Panc1 (cell line): Measurements from ENCODE around the gene SMAP1. TPM values are rescaled to one million over a fixed set of nuclear protein-coding genes. Genes with fewer than 3 reads are reported as not detected.

ENCODE experiments used
- ATAC-seq: fragments of 200-7000 bp; cut with Tn5 transposase; 2 replicates; pipeline ENCODE4 v1.9.1; 2020; ENCODE audit warnings: mild to moderate bottlenecking, moderate library complexity
- BruUV-seq: library from RNA; stranded (reverse); fragments of 400-500 nt; replicated peaks from 2 replicates; lab custom pipeline; 2021; lab: Mats Ljungman, UMichigan
- CTCF ChIA-PET: fragments of 300-600 bp; sonication (Branson Sonifier 250); formaldehyde crosslinking; loops from one replicate; lab custom pipeline; 2022; ENCODE audit warnings: antibody characterized with exemption; lab: Charles Lee
- POLR2A ChIA-PET: fragments of 300-600 bp; sonication (Branson Sonifier 250); formaldehyde crosslinking; loops from one replicate; lab custom pipeline; 2022; ENCODE audit warnings: antibody characterized with exemption; lab: Charles Lee
- DNase-seq: peaks from one replicate; pipeline ENCODE4 v3.0.0-alpha.2; 2010; ENCODE audit warnings: low read depth, low spot score
- H3K27ac ChIP-seq: 2 replicates; pipeline ENCODE4 v1.5.1; 2011; ENCODE audit warnings: mild to moderate bottlenecking, low read length, inconsistent platforms
- H3K27me3 ChIP-seq: fragments of 200-500 bp; sonication (Bioruptor generic); 2 replicates; pipeline ENCODE4 v1.6.0; 2014; ENCODE audit warnings: low read length, inconsistent platforms; ENCODE audit not compliant: control insufficient read depth, insufficient read depth
- H3K36me3 ChIP-seq: fragments of 200-500 bp; sonication (Bioruptor generic); 2 replicates; pipeline ENCODE4 v1.5.1; 2014; ENCODE audit warnings: inconsistent platforms, mild to moderate bottlenecking, low read length, moderate library complexity; ENCODE audit not compliant: control insufficient read depth, insufficient read depth
- H3K4me1 ChIP-seq: 2 replicates; pipeline ENCODE4 v1.5.1; 2011; ENCODE audit warnings: inconsistent platforms, mild to moderate bottlenecking, low read length, moderate library complexity; ENCODE audit not compliant: control insufficient read depth, insufficient read depth
- H3K4me3 ChIP-seq, 2 experiments: 2 replicates each; pipeline ENCODE4 v1.5.1; 2011 to 2012; ENCODE audit warnings: low read depth in 2 of 2, low read length in 2 of 2, mild to moderate bottlenecking in 2 of 2, inconsistent platforms in 1 of 2, moderate library complexity in 1 of 2
- H3K9me3 ChIP-seq: fragments of 200-500 bp; sonication (Bioruptor generic); 2 replicates; pipeline ENCODE4 v1.5.1; 2014; ENCODE audit warnings: low read depth, mild to moderate bottlenecking, inconsistent platforms, low read length, moderate library complexity; ENCODE audit not compliant: control insufficient read depth, insufficient read depth
- POLR2AphosphoS5 ChIP-seq: IDR thresholded peaks from 2 replicates; pipeline ENCODE4 v1.6.1; 2012; ENCODE audit warnings: mild to moderate bottlenecking, low read depth, low read length, moderate library complexity
- REST ChIP-seq, 2 experiments: IDR thresholded peaks; 2 replicates each; pipeline ENCODE4 v1.6.1; 2011 to 2012; ENCODE audit warnings: low read depth in 2 of 2, control low read depth in 1 of 2, low read length in 1 of 2, mild to moderate bottlenecking in 1 of 2, moderate library complexity in 1 of 2; ENCODE audit not compliant: insufficient read depth in 1 of 2
- SIN3A ChIP-seq: IDR thresholded peaks from 2 replicates; pipeline ENCODE4 v1.6.1; 2012; ENCODE audit warnings: low read depth, mild to moderate bottlenecking, low read length, moderate library complexity, borderline replicate concordance; ENCODE audit not compliant: insufficient read depth
- TCF7L2 ChIP-seq: IDR thresholded peaks from 2 replicates; pipeline ENCODE4 v1.6.1; 2011; ENCODE audit warnings: mild to moderate bottlenecking, low read depth, low read length, inconsistent platforms
- in situ Hi-C: cut with HindIII; loops from 2 replicates; pipeline ENCODE4 v1.10.0; 2016; ENCODE audit warnings: low sequenced_read_pairs, low pct_unique_long_range_greater_than_20kb
- intact Hi-C: fragments of 100-400 bp; cut with micrococcal nuclease; formaldehyde crosslinking; loops from one replicate; pipeline ENCODE4 v1.10.0; 2022; ENCODE audit not compliant: unreplicated experiment
- total RNA-seq: library from RNA; stranded (reverse); gene quantifications from one replicate; pipeline ENCODE4 v1.2.1, GENCODE V29; 2021; ENCODE audit not compliant: unreplicated experiment
- TF ChIP-seq, protein P1 (sequence below): fragments of 450-650 bp; IDR thresholded peaks from 2 replicates; pipeline ENCODE4 v1.5.1; 2017; ENCODE audit warnings: mild to moderate bottlenecking

The SMAP1 gene
- total RNA-seq, 1 experiment from 2014 or later: 41.9 TPM

- POLR2A ChIA-PET: no interaction called here
- ATAC-seq: no peak
- BruUV-seq: no TSS peak
- in situ Hi-C loops: no loop called here
- Histone ChIP-seq H3K9me3 (no peaks in the 10 kb centered on the region), H3K27ac (no peak overlapping the region), H3K27me3 (no peaks in the 10 kb centered on the region), H3K4me1 (no peaks in the 10 kb centered on the region), H3K4me3 (no peak overlapping the region), H3K36me3 (no peaks in the 10 kb centered on the region)
- no peak for DNase-seq
- CTCF ChIA-PET: no interaction called here
- intact Hi-C loops: no loop called here
- TF ChIP-seq, protein P1, sequence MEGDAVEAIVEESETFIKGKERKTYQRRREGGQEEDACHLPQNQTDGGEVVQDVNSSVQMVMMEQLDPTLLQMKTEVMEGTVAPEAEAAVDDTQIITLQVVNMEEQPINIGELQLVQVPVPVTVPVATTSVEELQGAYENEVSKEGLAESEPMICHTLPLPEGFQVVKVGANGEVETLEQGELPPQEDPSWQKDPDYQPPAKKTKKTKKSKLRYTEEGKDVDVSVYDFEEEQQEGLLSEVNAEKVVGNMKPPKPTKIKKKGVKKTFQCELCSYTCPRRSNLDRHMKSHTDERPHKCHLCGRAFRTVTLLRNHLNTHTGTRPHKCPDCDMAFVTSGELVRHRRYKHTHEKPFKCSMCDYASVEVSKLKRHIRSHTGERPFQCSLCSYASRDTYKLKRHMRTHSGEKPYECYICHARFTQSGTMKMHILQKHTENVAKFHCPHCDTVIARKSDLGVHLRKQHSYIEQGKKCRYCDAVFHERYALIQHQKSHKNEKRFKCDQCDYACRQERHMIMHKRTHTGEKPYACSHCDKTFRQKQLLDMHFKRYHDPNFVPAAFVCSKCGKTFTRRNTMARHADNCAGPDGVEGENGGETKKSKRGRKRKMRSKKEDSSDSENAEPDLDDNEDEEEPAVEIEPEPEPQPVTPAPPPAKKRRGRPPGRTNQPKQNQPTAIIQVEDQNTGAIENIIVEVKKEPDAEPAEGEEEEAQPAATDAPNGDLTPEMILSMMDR: no peak
- TF ChIP-seq REST (IDR thresholded peaks at IDR 0.05; ENCODE audit: insufficient read depth in 1 of 2, low read depth in 2 of 2, low read length in 1 of 2) (no peak), SIN3A (no peak), POLR2AphosphoS5 (no peak)
Measured at GRCh38 chr6:70819646-70820045, 152.0 kb downstream of the SMAP1 start.

- TF ChIP-seq REST (IDR thresholded peaks at IDR 0.05; ENCODE audit: insufficient read depth in 1 of 2, low read depth in 2 of 2, low read length in 1 of 2): no peak
- TF ChIP-seq, protein P1: no peak
- TF ChIP-seq SIN3A: no peak
- TF ChIP-seq POLR2AphosphoS5: no peak
- TF ChIP-seq TCF7L2: no peak
- POLR2A ChIA-PET: no interaction called here
- DNase-seq: no peak
- H3K36me3 ChIP-seq: no peaks in the 10 kb centered on the region
- H3K27ac ChIP-seq: no peak overlapping the region
- no peaks in the 10 kb centered on the region for H3K4me1 ChIP-seq
- in situ Hi-C loops: no loop called here
- intact Hi-C loops: no loop called here
- no TSS peak for BruUV-seq
- H3K27me3 ChIP-seq: no peaks in the 10 kb centered on the region
- H3K9me3 ChIP-seq: no peaks in the 10 kb centered on the region
- ATAC-seq: no peak
- no peak overlapping the region for H3K4me3 ChIP-seq
- CTCF ChIA-PET: no interaction called here
Measured at GRCh38 chr6:70820778-70821177, 153.1 kb downstream of the SMAP1 start.
